ENCODE results near the gene LCP1. TPM values are rescaled to one million over a fixed set of nuclear protein-coding genes. Genes with fewer than 3 reads are reported as not detected.

LCP1 gene
- total RNA-seq, 1 donor from 2014 or later = 8.4 TPM

DNA sequence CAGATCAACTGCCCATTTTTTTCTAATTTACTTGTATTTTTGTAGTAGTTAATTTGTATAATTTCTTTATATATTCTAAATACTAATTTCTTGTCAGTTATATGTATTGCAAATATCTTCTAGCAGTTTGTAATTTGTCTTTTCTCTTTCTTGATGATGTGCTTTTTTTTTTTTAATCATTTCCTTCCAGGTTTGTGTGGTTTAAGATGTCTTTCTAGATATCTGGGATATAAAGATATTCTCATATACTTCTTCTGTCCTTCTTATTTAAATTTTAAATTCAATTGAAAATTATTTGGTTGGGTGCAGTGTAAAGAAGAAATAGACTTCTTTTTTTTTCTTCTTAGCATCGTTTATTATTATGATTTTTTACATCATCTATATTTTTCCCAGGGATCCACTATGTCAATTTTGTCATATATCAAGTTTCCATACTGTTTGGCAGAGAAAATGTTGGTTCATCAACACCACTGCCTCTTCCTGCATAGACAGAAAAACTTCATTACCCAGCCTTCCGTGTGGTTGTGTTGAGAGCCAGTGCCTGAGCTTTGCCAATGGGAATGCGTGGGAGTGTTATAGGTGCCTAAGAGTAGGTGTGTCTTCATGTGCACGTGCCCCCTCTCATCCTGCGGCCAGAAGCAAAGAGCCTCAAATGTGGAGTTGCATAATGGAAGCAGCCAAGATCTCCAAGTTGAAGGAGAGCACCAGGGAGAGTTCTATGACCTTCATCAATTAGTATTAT, 93.0 kb downstream of the LCP1 start:
- DNase-seq (ENCODE audit: low read depth) (no peak), FAIRE-seq (no peak)
- Histone ChIP-seq H3K79me2 (ENCODE audit: insufficient read depth, low read length) (no peaks in the 10 kb centered on the region), H3K27ac (ENCODE audit: low read depth, low read length) (no peak overlapping the region), H3K9ac (ENCODE audit: low read length) (no peak overlapping the region), H3K4me1 (ENCODE audit: insufficient read depth, low read length) (no peaks in the 10 kb centered on the region), H3K4me3 (ENCODE audit: insufficient read depth, low read depth, low read length) (no peak overlapping the region), H3K4me2 (ENCODE audit: low read length) (no peak overlapping the region), H2AFZ (ENCODE audit: low read depth, low read length) (no peak overlapping the region), H3K36me3 (ENCODE audit: insufficient read depth, low read length) (no peaks in the 10 kb centered on the region), H3K27me3 (ENCODE audit: insufficient read depth, low read length) (peaks cover 4% of the 10 kb centered on the region), H3K9me3 (ENCODE audit: insufficient read depth, low read depth, low read length) (no peaks in the 10 kb centered on the region), H4K20me1 (ENCODE audit: insufficient read depth, low read length) (no peaks in the 10 kb centered on the region)
- H3K9me3 Mint-ChIP-seq (ENCODE audit: unreplicated experiment) = no peaks in the 10 kb centered on the region
- H3K27me3 Mint-ChIP-seq (ENCODE audit: low read depth, unreplicated experiment) = no peaks in the 10 kb centered on the region
- H3K4me1 Mint-ChIP-seq (ENCODE audit: low read depth, unreplicated experiment) = no peaks in the 10 kb centered on the region
- no peak for TF ChIP-seq EZH2 (IDR thresholded peaks at IDR 0.05; ENCODE audit: insufficient read depth, low read length)
- TF ChIP-seq, protein P1, sequence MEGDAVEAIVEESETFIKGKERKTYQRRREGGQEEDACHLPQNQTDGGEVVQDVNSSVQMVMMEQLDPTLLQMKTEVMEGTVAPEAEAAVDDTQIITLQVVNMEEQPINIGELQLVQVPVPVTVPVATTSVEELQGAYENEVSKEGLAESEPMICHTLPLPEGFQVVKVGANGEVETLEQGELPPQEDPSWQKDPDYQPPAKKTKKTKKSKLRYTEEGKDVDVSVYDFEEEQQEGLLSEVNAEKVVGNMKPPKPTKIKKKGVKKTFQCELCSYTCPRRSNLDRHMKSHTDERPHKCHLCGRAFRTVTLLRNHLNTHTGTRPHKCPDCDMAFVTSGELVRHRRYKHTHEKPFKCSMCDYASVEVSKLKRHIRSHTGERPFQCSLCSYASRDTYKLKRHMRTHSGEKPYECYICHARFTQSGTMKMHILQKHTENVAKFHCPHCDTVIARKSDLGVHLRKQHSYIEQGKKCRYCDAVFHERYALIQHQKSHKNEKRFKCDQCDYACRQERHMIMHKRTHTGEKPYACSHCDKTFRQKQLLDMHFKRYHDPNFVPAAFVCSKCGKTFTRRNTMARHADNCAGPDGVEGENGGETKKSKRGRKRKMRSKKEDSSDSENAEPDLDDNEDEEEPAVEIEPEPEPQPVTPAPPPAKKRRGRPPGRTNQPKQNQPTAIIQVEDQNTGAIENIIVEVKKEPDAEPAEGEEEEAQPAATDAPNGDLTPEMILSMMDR (IDR thresholded peaks at IDR 0.05; ENCODE audit: insufficient read depth, low read depth, low read length) = no peak
- no peak overlapping the region for H3K4me3 Mint-ChIP-seq (ENCODE audit: unreplicated experiment)
- no peak overlapping the region for H3K27ac Mint-ChIP-seq (ENCODE audit: unreplicated experiment)
- H3K36me3 Mint-ChIP-seq (ENCODE audit: low read depth, unreplicated experiment) = no peaks in the 10 kb centered on the region

DNA sequence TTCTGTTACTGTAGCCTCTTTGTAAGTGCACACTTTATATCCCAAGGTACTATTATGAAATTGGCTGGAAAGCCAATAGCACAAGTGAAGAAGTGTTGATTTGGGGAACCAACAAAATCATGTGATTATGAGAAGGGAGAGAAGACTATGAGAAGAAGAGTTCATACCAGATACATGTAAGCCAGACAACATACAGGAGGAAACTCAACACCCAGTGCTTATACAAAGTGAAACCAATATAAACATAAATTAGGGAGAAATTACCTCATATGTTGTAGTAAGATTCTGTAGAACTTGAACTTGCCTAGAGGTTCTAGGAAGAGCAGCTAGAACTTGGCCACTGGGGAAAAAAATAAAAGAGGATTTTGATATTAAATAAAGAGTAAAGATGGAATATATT, 94.5 kb downstream of the LCP1 start:
- TF ChIP-seq, protein P1 (IDR thresholded peaks at IDR 0.05; ENCODE audit: insufficient read depth, low read depth, low read length) = no peak
- TF ChIP-seq EZH2 (IDR thresholded peaks at IDR 0.05; ENCODE audit: insufficient read depth, low read length) = no peak
- Histone ChIP-seq H4K20me1 (ENCODE audit: insufficient read depth, low read length) (no peaks in the 10 kb centered on the region), H3K36me3 (ENCODE audit: insufficient read depth, low read length) (no peaks in the 10 kb centered on the region), H3K27ac (ENCODE audit: low read depth, low read length) (no peak overlapping the region), H3K9ac (ENCODE audit: low read length) (no peak overlapping the region), H3K27me3 (ENCODE audit: insufficient read depth, low read length) (peaks cover 1% of the 10 kb centered on the region), H3K79me2 (ENCODE audit: insufficient read depth, low read length) (no peaks in the 10 kb centered on the region), H3K4me1 (ENCODE audit: insufficient read depth, low read length) (no peaks in the 10 kb centered on the region), H3K4me2 (ENCODE audit: low read length) (no peak overlapping the region), H2AFZ (ENCODE audit: low read depth, low read length) (no peak overlapping the region), H3K4me3 (ENCODE audit: insufficient read depth, low read depth, low read length) (no peak overlapping the region), H3K9me3 (ENCODE audit: insufficient read depth, low read depth, low read length) (no peaks in the 10 kb centered on the region)
- Mint-ChIP-seq H3K27ac (ENCODE audit: unreplicated experiment) (no peak overlapping the region), H3K9me3 (ENCODE audit: unreplicated experiment) (no peaks in the 10 kb centered on the region), H3K4me1 (ENCODE audit: low read depth, unreplicated experiment) (no peaks in the 10 kb centered on the region), H3K36me3 (ENCODE audit: low read depth, unreplicated experiment) (no peaks in the 10 kb centered on the region), H3K4me3 (ENCODE audit: unreplicated experiment) (no peak overlapping the region), H3K27me3 (ENCODE audit: low read depth, unreplicated experiment) (no peaks in the 10 kb centered on the region)
- no peak for DNase-seq (ENCODE audit: low read depth)
- no peak for FAIRE-seq

DNA sequence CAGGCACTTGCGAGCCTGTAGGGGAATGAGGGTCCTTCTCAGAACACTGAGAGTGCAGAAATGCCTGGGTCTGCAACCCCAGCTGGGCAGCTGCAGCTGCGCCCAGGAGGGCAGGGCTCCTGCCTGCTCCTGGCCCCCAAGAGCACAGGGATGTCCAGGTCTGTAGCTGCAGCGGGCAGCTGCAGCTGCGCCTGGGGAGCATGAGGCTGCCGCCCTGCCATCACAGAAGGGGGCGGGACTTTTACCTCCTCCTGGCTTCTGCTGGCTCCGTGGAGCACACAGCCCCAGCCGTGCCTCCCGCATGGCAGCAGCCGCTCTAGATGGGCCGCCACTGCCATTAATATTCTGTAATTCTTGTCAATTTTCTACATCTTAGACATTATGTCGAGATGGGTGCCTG, 95.0 kb downstream of the LCP1 start:
- FAIRE-seq (no peak), DNase-seq (ENCODE audit: low read depth) (no peak)
- Mint-ChIP-seq H3K36me3 (ENCODE audit: low read depth, unreplicated experiment) (no peaks in the 10 kb centered on the region), H3K4me1 (ENCODE audit: low read depth, unreplicated experiment) (no peaks in the 10 kb centered on the region), H3K27ac (ENCODE audit: unreplicated experiment) (no peak overlapping the region), H3K4me3 (ENCODE audit: unreplicated experiment) (no peak overlapping the region), H3K9me3 (ENCODE audit: unreplicated experiment) (no peaks in the 10 kb centered on the region), H3K27me3 (ENCODE audit: low read depth, unreplicated experiment) (no peaks in the 10 kb centered on the region)
- TF ChIP-seq EZH2 (IDR thresholded peaks at IDR 0.05; ENCODE audit: insufficient read depth, low read length) = no peak
- TF ChIP-seq, protein P1 (IDR thresholded peaks at IDR 0.05; ENCODE audit: insufficient read depth, low read depth, low read length) = no peak
- H3K36me3 ChIP-seq (ENCODE audit: insufficient read depth, low read length) = no peaks in the 10 kb centered on the region
- H2AFZ ChIP-seq (ENCODE audit: low read depth, low read length) = no peak overlapping the region
- no peak overlapping the region for H3K9ac ChIP-seq (ENCODE audit: low read length)
- no peaks in the 10 kb centered on the region for H3K9me3 ChIP-seq (ENCODE audit: insufficient read depth, low read depth, low read length)
- H3K27ac ChIP-seq (ENCODE audit: low read depth, low read length) = no peak overlapping the region
- H3K27me3 ChIP-seq (ENCODE audit: insufficient read depth, low read length) = no peaks in the 10 kb centered on the region
- no peaks in the 10 kb centered on the region for H4K20me1 ChIP-seq (ENCODE audit: insufficient read depth, low read length)
- H3K4me3 ChIP-seq (ENCODE audit: insufficient read depth, low read depth, low read length) = no peak overlapping the region
- H3K79me2 ChIP-seq (ENCODE audit: insufficient read depth, low read length) = no peaks in the 10 kb centered on the region
- H3K4me1 ChIP-seq (ENCODE audit: insufficient read depth, low read length) = no peaks in the 10 kb centered on the region
- H3K4me2 ChIP-seq (ENCODE audit: low read length) = no peak overlapping the region
